HG02759 (cell line): ENCODE data around the gene KRTAP4-1.
"Not testable (repeated sequence)": the region's sequence is repeated elsewhere in the genome, so short reads cannot be mapped to it uniquely, and the experiment has no call there.

ENCODE experiments used
- ATAC-seq: cut with Tn5 transposase; IDR thresholded peaks from one replicate; pipeline ENCODE4 v1.9.1; 2021; ENCODE audit warnings: mild to moderate bottlenecking, moderate library complexity; ENCODE audit not compliant: unreplicated experiment

KRTAP4-1 gene

GRCh38 chr17:41184480-41184961 is at the start of gene KRTAP4-1:
Gene KRTAP4-1 (minus strand): TSS chr17:41184911. CDS start chr17:41184854, 57 bp downstream.
- no peak for ATAC-seq

DNA sequence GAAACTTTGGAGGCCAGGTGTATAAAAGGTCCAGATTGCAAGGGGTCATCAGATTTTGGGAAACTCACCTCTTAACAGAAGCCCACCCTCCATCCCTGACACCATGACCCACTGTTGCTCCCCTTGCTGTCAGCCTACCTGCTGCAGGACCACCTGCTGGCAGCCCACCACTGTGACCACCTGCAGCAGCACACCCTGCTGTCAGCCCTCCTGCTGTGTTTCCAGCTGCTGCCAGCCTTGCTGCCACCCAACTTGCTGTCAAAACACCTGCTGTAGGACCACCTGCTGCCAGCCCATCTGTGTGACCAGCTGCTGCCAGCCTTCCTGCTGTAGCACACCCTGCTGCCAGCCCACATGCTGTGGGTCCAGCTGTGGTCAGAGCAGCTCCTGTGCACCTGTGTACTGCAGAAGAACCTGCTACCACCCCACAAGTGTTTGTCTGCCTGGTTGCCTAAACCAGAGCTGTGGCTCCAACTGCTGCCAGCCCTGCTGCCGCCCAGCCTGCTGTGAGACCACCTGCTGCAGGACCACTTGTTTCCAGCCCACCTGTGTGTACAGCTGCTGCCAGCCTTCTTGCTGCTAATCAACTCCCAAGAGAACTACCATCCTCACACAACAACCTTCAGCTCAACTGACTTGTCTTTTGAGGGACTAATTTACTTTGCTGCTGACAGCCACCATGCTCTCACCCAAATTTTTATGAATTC is 47.8 kb upstream of the KRTAP4-1 start, which contains the start of gene KRTAP9-3:
Gene KRTAP9-3, plus strand, starts transcription at position 51 of the 707 bp plus-strand sequence. Its CDS starts 53 bp downstream, at position 104.
- not testable (repeated sequence) for ATAC-seq

GRCh38 chr17:41231731-41232130 is 47.0 kb upstream of the KRTAP4-1 start:
- ATAC-seq, result no peak

DNA sequence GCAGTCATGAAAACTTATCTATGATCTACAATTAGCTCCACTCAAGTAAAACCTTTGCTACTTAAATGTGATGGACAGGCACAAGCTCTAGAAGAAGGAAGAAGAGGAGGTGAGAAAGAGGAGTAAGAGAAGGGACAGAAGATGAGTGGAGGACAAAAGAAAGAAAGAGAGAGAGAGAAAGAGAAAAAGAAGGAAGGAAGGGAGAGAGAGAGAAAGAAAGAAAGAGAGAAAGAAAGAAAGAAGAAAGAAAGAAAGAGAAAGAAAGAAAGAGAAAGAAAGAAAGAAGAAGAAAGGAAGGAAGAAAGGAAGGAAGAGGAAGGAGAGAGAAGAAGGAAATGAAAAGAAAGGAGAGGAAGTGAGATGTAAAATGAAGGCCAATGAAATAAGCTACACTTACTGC is 45.4 kb upstream of the KRTAP4-1 start:
- ATAC-seq, result no peak

DNA sequence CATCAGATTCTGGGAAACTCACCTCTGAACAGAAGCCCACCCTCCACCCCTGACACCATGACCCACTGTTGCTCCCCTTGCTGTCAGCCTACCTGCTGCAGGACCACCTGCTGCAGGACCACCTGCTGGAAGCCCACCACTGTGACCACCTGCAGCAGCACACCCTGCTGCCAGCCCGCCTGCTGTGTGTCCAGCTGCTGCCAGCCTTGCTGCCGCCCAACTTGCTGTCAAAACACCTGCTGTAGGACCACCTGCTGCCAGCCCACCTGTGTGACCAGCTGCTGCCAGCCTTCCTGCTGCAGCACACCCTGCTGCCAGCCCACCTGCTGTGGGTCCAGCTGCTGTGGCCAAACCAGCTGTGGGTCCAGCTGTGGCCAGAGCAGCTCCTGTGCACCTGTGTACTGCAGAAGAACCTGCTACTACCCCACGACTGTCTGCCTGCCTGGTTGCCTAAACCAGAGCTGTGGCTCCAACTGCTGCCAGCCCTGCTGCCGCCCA is 41.9 kb upstream of the KRTAP4-1 start, which contains the start of gene KRTAP9-2:
Gene KRTAP9-2, plus strand, starts transcription at position 51 of the 498 bp plus-strand sequence. Its CDS starts 7 bp downstream, at position 58.
- not testable (repeated sequence) for ATAC-seq

GRCh38 chr17:41226051-41226450 is 41.3 kb upstream of the KRTAP4-1 start:
- ATAC-seq, result no peak

- no peak for ATAC-seq
Observed at GRCh38 chr17:41223821-41224220, 39.1 kb upstream of the KRTAP4-1 start.

GRCh38 chr17:41215681-41216080 is 31.0 kb upstream of the KRTAP4-1 start:
- no peak for ATAC-seq

DNA sequence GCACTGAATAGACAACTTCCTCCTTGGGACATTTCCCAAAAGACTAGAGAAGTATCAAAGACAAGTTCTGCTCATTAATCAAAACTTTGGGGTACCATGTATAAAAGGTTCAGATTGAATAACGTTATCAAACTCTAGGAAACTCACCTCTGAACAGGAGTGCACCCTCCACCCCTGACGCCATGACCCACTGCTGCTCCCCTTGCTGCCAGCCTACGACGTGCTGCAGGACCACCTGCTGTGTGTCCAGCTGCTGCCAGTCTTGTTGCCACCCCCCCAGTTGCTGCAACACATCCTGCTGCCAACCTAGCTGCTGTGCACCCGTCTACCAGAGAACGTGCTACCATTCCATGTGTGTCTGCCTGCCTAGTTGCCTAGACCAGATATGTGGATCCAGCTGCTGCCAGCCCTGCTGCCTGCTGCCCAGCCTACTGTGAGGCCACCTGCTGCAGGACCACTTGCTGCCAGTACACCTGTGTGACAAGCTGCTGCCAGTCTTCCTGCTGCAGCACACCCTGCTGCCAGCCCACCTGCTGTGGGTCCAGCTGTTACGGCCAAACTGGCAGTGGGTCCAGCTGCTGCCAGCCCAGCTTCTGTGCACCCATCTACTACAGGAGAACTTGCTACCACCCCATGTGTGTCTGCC is 27.9 kb upstream of the KRTAP4-1 start:
- no peak for ATAC-seq

DNA sequence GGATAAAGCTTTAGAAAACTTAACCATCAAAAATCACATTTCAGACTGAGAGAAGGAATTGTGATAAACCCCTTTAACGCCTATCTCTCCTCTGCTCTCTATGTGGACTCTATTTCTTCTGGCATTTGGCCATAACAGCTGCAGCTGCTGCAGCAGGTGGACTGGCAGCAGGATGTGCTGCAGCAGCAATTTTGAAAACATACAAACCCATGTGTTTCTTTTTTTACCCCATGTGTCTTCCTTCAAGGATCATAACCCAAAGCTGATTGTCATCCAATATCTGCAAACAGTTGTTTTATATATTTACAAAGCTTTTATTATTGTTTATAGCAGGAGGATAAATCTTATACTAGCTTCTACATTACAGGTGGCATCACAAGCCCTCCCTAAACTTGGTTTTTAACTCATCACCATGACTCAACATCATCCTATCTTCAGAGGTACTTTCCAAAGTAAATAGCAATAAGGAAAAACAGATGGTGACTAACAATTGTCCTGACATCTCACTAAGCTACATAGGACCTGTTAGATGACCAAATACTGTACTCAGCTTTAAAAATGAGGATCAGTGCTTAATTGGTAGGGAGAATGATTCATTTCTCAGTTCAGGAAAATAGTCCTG is 27.2 kb upstream of the KRTAP4-1 start:
- ATAC-seq, result no peak

DNA sequence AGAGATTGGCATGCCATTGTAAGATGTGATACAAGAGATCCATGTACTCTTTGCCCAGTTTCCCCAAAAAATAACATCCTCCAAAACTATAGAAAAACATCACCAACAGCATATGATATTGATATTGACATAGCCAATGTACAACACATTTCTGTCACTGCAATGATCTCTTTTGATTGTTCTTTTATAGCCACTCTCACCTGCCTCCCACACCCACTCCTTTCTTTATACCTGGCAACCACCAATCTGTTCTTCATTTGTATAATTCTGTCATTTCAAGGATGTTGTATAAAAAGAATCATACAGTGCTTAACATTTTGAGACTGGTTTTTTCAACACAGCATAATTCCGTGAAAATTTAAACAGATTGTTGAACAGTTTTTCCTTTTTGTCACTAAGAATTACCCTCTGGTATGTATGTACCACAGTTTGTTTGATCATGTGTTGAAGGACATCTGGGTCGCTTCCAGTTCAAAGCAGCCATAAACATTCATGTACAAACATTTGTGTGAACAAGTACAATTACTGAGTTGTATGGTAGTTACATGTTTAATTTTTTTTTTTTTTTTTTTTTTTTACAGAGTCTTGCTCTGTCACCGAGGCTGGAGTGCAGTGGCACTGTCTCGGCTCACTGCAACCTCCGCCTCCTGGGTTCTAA is 14.8 kb upstream of the KRTAP4-1 start:
- ATAC-seq, result no peak

DNA sequence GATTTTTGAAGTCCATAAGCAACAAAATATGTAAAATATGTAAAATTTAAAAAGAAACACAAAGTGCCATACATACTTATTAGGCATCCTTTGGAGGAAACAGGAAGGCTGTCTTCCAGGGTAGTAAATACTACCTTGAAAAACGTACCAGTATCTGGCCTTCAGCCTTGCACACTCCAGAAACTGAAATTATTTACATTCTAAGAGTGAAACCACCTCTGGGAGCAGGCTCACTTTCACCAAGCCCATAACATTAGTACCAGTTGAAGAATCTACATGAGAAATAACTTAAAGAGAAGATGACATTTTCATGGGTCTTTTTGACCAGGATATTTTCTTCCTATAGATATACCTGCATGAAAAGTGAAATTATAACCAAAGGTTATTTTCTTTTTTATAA is 11.4 kb upstream of the KRTAP4-1 start:
- no peak for ATAC-seq

DNA sequence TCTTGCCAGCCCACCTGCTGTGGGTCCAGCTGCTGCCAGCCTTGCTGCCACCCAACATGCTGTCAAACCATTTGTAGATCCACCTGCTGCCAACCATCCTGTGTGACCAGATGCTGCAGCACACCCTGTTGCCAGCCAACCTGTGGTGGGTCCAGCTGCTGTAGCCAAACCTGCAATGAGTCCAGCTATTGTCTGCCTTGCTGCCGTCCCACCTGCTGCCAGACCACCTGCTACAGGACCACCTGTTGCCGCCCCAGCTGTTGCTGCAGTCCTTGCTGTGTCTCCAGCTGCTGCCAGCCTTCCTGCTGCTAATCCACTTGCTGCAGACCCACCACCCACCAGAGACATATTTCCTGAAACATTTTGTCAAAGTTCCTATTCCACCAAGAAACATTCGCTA is 5.6 kb upstream of the KRTAP4-1 start:
- ATAC-seq, result no peak

DNA sequence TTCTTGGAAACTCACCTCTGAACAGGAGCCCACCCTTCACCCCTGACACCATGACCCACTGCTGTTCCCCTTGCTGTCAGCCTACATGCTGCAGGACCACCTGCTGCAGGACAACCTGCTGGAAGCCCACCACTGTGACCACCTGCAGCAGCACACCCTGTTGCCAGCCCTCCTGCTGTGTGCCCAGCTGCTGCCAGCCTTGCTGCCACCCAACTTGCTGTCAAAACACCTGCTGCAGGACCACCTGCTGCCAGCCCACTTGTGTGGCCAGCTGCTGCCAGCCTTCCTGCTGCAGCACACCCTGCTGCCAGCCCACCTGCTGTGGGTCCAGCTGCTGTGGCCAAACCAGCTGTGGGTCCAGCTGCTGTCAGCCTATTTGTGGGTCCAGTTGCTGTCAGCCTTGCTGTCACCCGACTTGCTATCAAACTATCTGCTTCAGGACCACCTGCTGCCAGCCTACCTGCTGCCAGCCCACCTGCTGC is 5.2 kb upstream of the KRTAP4-1 start, which contains the start of gene KRTAP9-1:
Gene KRTAP9-1, plus strand, starts transcription at position 51 of the 482 bp plus-strand sequence. Its CDS starts 0 bp downstream, at position 51.
- ATAC-seq, result not testable (repeated sequence)

DNA sequence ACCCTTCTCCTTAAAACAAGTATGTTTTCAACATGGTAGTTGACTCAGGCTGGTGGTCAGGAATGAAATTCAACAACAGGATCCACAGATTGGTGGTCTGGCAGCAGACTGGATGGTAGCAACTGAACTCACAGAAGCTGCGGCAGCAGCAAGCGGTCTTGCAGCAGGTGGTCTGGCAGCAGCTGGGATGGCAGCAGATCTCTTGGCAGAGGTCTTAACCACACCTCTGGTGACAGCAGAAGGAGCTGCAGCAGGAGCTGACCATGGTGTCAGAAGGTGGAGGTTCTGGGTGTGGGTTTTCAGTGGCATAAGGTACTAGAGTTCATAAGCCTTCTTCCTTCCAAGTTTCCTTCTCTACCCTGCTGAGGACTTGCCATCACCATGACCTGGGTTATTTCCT is 2.2 kb upstream of the KRTAP4-1 start:
- ATAC-seq, result no peak

DNA sequence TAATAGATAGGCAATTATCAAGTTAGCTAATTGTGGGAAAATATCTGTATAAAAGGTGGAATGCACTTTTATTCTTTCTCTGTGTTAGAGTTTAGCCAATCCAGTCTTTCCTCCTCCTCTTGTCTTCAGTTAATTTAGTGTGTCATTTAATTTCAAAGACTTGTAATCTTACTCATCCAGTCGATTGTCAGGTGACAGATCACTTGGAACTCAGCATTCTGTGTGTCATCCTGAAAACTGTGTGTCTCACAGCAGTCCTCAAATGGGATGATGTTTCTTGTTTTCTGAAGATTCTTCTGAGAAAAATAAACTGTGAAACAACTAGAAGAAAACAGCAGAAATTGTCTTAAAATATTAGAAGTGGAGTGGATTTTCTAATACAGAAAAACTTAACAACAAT is 290 bp upstream of the KRTAP4-1 start:
- no peak for ATAC-seq

DNA sequence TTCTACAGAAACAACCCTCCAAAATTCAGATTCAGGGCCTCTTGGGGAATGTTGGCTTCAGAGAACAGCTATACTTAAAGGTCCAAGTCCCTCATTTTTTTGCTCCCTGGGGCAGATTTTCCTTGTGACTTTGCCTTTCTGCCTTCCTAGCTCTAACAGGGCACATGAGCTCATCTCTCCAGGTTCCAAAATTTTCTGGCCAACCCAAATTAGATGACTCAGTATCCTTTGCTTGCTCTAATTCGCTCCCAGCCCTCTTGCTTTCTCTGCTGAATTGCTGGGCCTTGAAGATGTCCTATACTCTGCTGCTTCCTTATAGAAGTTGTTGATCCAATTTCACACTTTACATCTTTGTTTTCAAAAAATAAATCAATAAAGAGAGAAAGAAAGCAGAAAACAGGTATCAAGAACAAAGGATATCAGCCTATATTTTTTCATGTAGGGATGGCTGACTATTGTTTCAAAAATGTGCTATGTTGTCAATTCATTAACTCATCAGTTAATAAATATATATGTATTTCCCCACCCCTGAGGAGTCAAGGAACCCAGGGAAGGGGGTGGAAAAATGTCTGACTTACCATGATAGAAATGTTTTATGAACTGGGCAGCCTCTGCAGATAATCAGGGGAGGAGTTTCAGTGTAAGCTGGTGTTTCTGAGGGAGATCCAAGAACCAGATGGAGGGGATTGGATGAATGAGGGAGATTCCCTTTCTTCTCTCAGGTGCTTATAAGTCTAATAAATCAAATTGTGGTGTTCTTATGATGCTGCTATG is 5.7 kb downstream of the KRTAP4-1 start:
- no peak for ATAC-seq

GRCh38 chr17:41178341-41178740 is 6.4 kb downstream of the KRTAP4-1 start:
- no peak for ATAC-seq

GRCh38 chr17:41177727-41178271 is 6.9 kb downstream of the KRTAP4-1 start, which contains the start of gene KRTAP4-2:
Gene KRTAP4-2 (minus strand): TSS chr17:41178221. CDS start chr17:41178164, 57 bp downstream.
- ATAC-seq, result no peak
